Posterior vena cava (tissue), 2 donors: Measurements from ENCODE around the gene CSK. TPM values are rescaled to one million over a fixed set of nuclear protein-coding genes. Genes with fewer than 3 reads are reported as not detected.
A peak's percentile ranks its signal among the peaks of the same experiment; 100 is the strongest.

Experiments used
- DNase-seq: peaks from one replicate; pipeline ENCODE4 v3.0.0-alpha.2; 2020; ENCODE audit warnings: low spot score
- intact Hi-C, 2 donors: fragments of 100-400 bp; cut with DNase I; formaldehyde crosslinking; loops; one replicate each; pipeline versions ENCODE4 v1.14.1 to v1.14.2; 2022 to 2023
- total RNA-seq, 2 donors: library from RNA; stranded (reverse); fragmentation: NEBNext Ultra II Directional; extraction: Animal tissue kit (Norgen Biotek cat#: 25700); gene quantifications; one replicate each; pipeline ENCODE4 v1.2.1, GENCODE V29; 2021
- donor health status: DM: yes; HTN: yes; CAD: no.
- donor health status: DM: yes; HTN: yes; CAD: no.

CSK gene
- total RNA-seq, 2 donors from 2014 or later, result 29.6 to 31.8 TPM

DNA sequence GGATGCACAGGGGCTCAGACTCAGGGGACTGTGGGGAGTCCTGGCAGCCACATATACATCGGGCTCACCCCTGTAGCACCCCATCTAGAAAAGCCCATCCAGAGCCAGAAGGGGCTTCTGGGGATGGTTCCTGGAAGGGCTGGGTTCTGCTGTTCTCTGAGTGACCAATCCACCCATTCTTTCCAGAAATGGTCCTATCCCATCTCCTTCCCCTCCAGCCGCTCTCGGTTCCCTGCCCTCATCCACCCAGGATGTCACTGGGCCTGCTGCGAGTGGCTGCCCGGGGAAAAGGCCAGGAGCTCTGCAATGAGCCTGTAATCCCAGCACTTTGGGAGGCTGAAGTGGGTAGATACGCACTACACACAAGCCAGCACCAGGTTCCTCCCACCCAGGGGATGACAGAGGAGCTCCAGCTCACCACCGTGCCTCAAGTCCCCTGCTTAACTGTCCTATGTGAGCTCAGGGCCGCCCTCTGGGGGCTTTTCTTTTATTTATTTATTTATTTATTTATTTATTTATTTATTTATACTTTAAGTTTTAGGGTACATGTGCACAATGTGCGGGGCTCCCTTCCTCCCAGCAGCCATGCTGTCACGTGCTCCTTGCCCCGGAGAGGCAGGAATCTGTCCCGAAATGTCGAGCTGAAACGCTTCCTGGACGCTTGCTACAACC is 13.6 kb upstream of the CSK start:
- no peak for DNase-seq
- intact Hi-C loops, result loop anchor here (2.0 to 10.0 kb wide), 4 partner anchors 133 to 396 kb away; no protein-coding TSS in a partner anchor

DNA sequence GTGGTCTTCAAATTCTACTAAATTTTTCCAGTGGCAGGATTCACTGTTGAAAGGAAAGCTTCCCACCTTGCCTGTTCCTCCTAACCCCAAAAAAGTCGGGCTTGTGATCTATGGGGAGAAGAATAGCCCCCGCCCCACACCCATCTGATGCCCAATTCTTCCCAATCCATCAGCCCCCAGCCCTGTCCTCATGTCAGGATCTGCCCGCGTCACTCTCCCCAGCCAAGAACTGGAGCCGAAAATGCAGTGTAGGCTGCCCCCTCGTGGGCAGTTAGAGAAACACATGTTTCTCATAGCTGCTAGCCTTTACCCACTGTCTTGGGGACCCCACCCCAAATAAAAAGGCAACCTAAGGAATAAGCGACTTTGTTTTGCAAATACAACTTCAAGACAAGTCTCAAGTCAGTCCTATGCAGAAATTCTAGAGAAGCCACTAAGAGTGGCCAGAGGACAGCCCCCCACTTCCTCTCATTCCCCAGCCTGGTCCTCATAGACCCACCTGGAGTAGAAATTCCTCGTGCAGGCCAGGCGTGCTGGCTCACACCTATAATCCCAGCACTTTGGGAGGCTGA is 13.0 kb upstream of the CSK start:
- DNase-seq, result peak; percentile 89
- intact Hi-C loops, result loop anchor here (2.0 to 10.0 kb wide), 4 partner anchors 134 to 397 kb away; no protein-coding TSS in a partner anchor

DNA sequence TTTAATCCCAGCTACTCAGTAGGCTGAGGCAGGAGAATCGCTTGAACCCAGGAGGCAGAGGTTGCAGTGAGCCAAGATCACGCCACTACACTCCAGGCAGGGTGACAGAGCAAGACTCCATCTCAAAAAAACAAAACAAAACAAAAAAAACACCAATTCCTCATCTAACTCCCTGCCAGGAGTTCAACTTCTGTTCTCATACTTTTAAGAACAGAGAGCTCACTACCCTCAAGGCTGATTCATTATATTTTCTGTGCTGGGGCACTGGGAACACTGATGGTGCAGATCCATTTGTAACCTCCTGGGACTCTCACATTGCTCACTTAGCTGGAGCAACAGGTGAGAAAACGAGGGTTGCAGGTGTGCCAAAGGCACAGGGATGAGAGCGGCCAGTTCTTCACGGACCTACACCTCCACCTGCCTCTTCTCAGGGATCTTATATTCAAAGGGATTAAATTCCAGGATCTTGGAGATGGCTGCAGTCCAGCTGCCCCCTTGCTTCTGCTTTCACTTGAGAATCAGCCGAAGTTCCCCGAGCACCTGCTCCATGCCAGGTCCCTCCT is 12.3 kb upstream of the CSK start:
- DNase-seq, result no peak
- intact Hi-C loops, result loop anchor here (2.0 to 10.0 kb wide), 7 partner anchors 31 to 397 kb away; partner anchors contain the start of gene RPP25 (in 1 of the 2)

DNA sequence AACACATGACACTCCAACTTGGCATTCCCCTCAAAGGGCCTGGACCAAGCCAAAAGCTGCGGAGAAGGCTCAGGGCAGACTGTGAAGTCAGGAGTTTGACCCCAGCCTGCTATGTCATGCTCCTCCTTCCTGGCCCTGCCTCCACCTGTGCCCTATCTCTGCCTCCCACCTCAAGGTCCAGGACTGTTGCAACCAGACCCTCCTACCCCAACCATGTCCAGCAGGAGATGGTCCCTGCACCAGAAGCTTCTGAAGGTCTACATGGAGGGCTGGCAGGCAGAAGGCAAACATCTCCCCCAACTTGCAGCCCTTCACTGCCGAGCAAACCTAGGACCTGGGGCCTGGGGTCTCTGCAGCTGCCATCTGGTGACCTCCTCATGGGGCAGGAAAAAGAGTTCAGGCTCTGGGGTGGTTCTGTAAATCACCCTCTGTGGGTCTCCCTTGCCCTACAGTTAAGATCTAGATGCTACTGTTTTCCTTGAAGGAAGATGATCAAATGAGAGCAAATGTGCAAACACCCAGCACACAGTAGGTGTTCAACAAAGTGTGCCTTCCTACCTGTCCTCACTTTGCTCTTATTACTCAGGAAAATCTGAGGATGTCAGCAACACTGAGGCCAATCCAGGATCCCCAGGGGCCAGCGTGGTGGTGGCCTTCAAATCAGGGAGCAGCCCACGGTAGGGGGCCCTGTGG is 11.5 kb upstream of the CSK start:
- no peak for DNase-seq
- intact Hi-C loops, result loop anchor here (2.0 to 10.0 kb wide), 3 partner anchors 30 to 184 kb away; partner anchors contain the start of gene RPP25 (in 1 of the 2)

DNA sequence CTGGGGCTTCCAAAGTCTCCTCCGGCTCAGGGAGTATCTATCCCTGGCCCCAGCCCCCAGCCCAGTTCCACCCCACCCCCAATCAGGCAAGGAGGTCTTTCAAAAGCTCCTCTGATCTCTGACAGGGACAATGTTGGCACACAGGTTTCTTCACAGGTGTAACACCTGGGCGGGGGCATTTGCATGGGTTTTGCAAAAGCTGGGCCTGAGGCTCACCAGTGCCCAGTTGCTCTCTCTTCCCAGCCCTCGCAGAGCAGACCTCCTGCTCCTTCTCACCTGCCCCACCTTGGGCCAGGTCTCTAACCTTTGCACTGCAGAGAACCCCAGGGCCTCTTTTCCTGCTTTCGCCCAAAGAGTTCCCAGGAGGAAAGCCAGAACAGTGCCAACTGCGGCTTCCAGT is 8.6 kb upstream of the CSK start:
- intact Hi-C loops, result loop anchor here (5.0 to 10.0 kb wide), 2 partner anchors 174 to 181 kb away; partner anchors contain the start of gene RPP25 (in 1 of the 2)
- no peak for DNase-seq

DNA sequence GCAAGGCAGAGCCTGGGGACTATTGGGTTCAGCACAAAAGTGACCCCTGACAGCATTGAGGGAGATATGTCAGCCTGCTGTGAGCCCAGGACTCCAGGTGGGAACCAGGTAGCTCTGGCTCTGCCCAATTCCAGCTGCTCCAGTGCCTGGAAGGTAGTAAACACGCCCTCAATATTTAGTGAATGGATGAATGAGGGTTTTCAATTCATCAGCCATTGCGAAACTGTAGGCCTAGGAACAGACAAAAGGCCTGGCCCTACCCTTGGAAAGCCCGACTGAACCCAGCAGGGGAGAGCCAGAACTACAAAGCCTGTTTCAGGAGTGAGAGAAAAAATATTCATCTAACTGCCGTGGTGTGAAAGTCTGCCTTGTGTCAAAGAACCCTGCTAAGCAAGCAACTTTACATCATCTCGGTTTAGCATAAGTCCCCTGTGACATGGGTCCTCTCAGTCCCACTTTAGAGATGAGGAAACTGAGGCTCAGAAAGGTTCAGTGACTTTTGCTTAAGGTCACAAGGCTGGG is 8.1 kb upstream of the CSK start:
- DNase-seq, result no peak
- intact Hi-C loops, result loop anchor here (5.0 to 10.0 kb wide), 2 partner anchors 174 to 181 kb away; partner anchors contain the start of gene RPP25 (in 1 of the 2)

DNA sequence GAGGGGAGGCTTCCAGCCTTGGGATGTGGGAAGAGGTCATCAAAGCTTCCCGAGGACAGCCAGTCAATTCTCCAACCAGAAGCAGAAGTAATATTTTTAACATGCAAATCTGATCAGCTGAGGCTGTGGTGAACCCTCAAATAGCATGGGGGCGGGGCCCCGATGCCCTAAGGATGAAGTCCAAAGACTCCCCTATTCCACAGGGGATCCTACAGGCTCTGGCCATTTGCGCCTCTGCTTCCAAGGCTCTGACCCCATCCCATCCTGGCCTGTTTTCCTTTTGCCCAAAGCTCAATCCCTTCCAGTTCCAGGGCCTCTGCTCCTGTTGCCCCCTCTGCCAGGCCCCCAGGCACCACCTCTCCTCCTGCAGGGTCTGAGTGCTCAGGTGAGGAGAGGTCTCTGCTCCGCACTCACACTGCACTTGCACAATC is 6.7 kb upstream of the CSK start:
- intact Hi-C loops, result loop anchor here in 1 of 2 donors (10.0 kb wide), 1 partner anchor 180 kb away; the partner anchor contains the start of gene RPP25

DNA sequence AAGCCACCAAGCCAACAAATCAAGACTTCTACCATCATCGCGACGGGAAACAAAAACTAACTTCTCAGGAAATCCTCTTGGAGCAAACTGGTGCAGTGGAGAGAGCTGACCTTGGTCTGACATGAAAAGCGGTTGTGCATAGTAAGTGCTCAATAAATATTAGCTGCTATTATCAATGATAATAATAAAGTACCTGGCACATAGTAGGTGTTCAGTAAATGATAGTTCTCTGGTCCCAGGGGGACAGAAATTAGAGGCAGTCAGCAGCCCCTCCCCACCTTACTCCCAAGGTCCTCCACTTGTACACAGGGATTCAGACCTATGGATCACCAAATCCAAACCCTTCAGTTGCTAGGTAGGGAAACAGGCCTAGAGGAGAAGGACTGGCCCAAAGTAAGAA is 6.0 kb upstream of the CSK start:
- intact Hi-C loops, result loop anchor here in 1 of 2 donors (1.0 to 10.0 kb wide), 2 partner anchors 21 to 179 kb away; partner anchors contain the start of gene RPP25
- no peak for DNase-seq

More for the DNA sequence above, 6.7 kb upstream of the CSK start:
- no peak for DNase-seq

DNA sequence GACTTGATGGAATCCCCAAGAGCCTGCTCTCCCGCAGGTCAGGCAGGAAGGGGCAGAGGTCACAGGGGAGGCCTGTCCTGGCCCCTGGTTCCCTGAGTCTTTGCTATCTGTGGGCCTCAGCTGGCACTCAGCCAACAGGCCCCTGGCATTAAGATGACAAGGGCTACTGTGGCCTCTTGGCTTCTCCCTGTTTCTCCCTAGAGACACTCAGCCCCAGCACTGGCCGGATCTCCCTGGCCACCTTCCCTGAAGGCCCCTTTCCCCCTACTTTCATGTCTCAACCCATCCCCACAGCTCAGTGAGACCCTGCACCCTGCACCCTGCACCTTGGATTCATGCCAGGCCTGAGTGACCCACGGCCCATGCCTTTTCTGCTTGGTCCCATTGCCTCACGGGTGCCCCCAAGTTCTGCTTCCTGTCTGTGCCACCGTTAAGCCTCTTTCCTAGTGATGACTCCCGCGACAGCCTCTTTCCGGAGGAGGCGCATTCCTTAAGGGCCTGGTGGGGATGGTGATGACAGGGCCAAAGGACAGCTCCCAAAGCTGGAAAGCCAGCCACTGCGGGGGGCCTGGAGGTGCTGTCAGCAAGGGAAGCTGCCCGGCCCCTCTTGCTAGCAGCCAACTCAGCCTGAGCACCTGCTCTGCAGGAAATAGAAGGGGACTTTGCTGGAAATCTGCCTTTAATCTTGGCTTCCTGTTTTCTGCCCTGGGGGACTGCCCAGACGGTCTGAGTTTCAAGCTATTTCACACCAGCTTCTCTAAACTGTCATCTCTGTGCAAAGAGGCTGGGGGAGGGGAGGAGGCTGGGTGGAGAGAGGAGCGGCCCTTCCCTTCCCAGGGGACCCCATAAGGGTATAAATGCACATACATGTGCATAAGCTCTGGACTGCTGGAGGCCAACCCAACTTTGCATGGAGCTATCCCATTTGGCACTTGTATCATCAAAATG is 4.8 kb upstream of the CSK start:
- no peak for DNase-seq
- intact Hi-C loops, result loop anchor here in 1 of 2 donors (1.0 to 10.0 kb wide), 2 partner anchors 20 to 178 kb away; partner anchors contain the start of gene RPP25

DNA sequence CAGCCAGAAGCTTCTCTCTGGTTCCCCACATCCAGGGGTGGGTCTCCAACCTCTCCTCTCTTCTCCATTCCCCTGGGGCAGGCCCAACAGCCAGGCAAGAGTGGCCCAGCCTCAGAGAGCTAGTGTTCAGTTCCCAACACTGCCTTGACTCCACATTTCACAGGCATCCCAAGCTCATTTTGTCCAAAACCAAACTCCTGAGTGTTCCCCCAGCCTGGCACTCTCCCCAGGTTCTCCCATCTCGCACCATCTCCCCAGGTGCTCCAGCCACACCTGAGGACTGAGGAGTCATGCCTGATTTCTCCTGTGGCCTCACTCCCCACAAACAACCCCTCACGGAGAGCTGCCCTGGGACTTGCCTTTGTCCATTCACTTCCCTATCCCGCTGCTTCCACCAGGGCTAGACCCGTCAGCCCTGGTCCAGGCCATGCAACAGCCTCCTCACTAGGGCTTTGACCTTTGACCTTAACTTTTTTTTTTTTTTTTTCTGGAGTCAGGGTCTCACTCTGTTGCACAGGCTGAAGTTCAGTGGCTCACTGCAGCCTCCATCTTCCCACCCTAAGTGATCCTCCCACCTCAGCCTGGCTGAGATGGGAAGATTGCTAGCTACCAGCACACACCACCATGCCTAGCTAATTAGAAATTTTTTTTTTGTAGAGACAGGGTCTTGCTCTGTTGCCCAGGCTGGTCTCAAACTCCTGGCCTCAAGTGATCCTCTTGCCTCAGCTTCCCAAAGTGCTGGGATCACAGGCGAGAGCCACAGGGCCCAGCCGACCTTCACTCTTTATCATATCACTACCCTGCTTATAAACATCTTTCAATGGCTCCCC is 3.9 kb upstream of the CSK start:
- intact Hi-C loops, result loop anchor here in 1 of 2 donors (10.0 kb wide), 1 partner anchor 177 kb away; the partner anchor contains the start of gene RPP25
- DNase-seq, result no peak

DNA sequence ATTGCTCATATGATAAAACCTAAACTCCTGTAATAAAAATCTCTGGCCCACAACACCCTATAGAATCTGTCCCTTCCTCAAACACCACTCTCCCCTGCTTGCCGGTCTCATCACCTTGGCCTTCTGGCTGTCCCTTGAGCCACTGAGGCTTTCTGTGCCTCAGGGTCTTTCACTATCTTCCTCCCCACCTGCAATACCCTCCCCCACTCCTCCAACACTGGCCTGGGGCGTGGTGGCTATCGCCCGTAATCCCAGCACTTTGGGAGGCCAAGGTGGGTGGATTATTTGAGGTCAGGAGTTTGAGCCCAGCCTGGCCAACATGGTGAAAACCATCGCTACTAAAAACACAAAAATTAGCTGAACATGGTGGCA is 3.3 kb upstream of the CSK start:
- intact Hi-C loops, result loop anchor here in 1 of 2 donors (10.0 kb wide), 1 partner anchor 176 kb away; the partner anchor contains the start of gene RPP25
- DNase-seq, result no peak

DNA sequence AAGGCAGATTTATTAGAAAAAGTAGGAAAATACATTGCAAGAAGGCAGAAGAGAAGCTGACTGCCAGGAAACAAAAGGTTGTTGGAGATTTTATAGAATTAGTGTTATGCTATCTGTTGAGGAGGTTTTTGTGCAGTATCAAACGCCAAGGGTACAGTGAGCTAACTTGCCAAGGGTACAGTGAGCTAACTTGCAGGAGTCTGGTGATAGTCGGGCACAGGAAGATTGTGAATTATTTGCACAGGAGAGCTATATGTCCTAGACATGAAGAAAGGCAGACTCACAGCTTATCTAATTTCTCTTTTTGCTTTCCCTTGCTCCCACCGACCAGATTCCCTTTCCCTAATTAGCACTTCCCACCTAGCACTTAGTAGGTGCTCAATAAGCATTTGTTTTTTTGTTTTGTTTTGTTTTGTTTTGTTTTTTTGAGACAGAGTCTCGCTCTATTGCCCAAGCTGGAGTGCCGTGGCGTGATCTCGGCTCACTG is 2.7 kb upstream of the CSK start:
- intact Hi-C loops, result loop anchor here in 1 of 2 donors (10.0 kb wide), 1 partner anchor 176 kb away; the partner anchor contains the start of gene RPP25
- no peak for DNase-seq

DNA sequence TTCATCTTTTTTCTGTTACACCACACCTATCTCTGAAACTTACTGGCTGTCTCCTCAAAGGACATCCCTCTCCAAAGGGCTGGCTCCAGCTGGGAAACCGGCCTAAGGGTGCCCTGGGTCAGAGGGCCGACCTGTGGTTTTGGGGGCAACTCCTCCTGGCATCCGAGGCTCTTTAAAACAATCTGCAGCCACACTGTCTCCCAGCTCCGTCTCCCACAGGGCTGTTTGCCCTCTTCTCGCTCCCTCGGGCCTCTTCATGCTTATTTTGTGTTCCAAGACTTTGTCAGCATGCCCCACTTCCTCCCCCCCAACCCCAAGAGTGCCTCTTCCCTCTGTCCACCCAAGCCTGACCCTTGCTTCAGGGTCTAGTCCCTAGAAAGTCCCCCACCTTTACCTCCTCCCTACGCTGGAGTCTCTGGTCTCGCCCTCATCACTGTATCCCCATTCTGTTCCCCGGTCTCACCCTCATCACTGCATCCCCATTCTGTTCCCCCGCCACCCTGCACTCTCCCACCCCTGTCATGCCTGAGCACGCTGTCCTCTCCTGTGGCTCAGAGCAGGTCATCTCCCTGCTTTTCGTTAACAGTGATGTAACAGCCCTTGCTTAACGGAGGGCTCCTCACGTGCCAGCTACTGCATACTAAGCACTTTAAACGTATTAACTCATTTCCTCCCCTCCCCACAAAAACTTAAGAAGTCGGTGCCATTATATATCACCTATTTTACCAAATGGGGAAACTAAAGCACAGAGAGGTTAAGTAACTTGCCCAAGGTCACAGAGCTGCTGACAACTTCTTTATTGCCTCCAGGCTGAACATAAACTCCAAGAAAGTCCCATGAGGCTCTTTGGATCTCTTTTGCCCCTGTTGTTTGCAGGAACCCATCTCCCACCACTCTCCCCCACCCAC is 1.1 kb upstream of the CSK start:
- intact Hi-C loops, result loop anchor here in 1 of 2 donors (5.0 kb wide), 1 partner anchor 62 kb away; the partner anchor contains the start of gene ULK3

DNA sequence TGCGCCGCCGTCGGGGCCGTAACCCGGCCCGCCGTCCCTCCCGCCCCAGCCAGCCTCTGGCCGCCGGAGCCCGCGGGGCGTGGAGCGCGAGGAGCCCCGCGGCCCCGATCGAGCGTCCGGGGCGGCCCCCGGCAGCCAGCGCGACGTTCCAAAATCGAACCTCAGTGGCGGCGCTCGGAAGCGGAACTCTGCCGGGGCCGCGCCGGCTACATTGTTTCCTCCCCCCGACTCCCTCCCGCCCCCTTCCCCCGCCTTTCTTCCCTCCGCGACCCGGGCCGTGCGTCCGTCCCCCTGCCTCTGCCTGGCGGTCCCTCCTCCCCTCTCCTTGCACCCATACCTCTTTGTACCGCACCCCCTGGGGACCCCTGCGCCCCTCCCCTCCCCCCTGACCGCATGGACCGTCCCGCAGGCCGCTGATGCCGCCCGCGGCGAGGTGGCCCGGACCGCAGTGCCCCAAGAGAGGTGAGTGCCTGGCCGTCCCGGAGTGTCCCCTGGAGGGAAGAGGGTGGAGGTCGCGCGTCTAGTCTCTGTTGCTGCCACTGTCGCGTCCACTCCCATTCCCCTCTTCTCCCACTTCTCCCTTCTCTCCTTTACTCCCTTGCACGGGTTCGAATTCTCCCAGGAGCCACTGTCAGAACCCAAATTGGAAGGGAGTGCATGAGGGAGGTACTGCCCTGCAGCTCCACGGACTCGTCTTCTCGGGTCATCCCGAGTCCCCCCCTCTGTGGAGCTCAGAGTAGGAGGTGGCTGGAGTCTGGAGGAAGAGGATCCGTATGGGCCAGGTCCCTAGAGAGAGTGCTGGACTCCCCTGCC is 585 bp downstream of the CSK start:
- intact Hi-C loops, result loop anchor here in 1 of 2 donors (5.0 kb wide), 1 partner anchor 60 kb away; the partner anchor contains the start of gene ULK3
- peak; percentile 89 for DNase-seq

More for the DNA sequence above, 1.1 kb upstream of the CSK start:
- no peak for DNase-seq
